GM12892 (cell line): Measurements from ENCODE around the gene SRD5A1.

Experiments
- POLR2A ChIP-seq: IDR thresholded peaks from 2 replicates; pipeline ENCODE4 v1.6.1; 2011; ENCODE audit warnings: low read depth, low read length, control low read depth
- POLR2AphosphoS5 ChIP-seq: IDR thresholded peaks from 2 replicates; pipeline ENCODE4 v1.6.1; 2011; ENCODE audit warnings: low read depth, low read length, control low read depth
- TAF1 ChIP-seq: IDR thresholded peaks from 2 replicates; pipeline ENCODE4 v1.6.1; 2011; ENCODE audit warnings: low read depth, mild to moderate bottlenecking, control low read depth, low read length, borderline replicate concordance

GRCh38 chr5:6673963-6674362 is 40.7 kb downstream of the SRD5A1 start:
- TF ChIP-seq POLR2A, result no peak
- no peak for TF ChIP-seq POLR2AphosphoS5
- no peak for TF ChIP-seq TAF1
